Epithelial cell of proximal tubule (primary cell): ENCODE measurements around the gene AGAP3. TPM values are rescaled to one million over a fixed set of nuclear protein-coding genes. Genes with fewer than 3 reads are reported as not detected.

ENCODE experiments used
- DNase-seq: peaks from one replicate; pipeline ENCODE4 v3.0.0-alpha.2; 2011; ENCODE audit warnings: low read depth
- H3K4me3 ChIP-seq: 2 replicates; pipeline ENCODE4 v1.5.1; 2011; ENCODE audit warnings: low read depth, mild to moderate bottlenecking, low read length
- CTCF ChIP-seq: conservative IDR thresholded peaks from 2 replicates; pipeline ENCODE4 v1.5.1; 2012; ENCODE audit warnings: low read depth, mild to moderate bottlenecking, low read length
- total RNA-seq: library from RNA; depleted of rRNA; stranded (reverse); fragments of >200 nt; gene quantifications from 2 replicates; pipeline ENCODE4 v1.2.3, GENCODE V29; 2015

The AGAP3 gene
- total RNA-seq, 1 donor from 2014 or later: 60.1 TPM

- TF ChIP-seq CTCF: no peak
- DNase-seq: no peak
- H3K4me3 ChIP-seq: no peak overlapping the region
Measured at GRCh38 chr7:151068069-151068773, 18.1 kb upstream of the AGAP3 start.

- TF ChIP-seq CTCF: no peak
- H3K4me3 ChIP-seq: no peak overlapping the region
- no peak for DNase-seq
Measured at GRCh38 chr7:151069841-151070573, 16.3 kb upstream of the AGAP3 start.

GRCh38 chr7:151070574-151070960 lies 15.7 kb upstream of the AGAP3 start:
- no peak overlapping the region for H3K4me3 ChIP-seq
- no peak for DNase-seq
- TF ChIP-seq CTCF: no peak

- no peak overlapping the region for H3K4me3 ChIP-seq
- no peak for TF ChIP-seq CTCF
- DNase-seq: no peak
Measured at GRCh38 chr7:151071032-151071866, 15.0 kb upstream of the AGAP3 start.

- no peak for TF ChIP-seq CTCF
- DNase-seq: no peak
- no peak overlapping the region for H3K4me3 ChIP-seq
Measured at GRCh38 chr7:151073990-151074389, 12.3 kb upstream of the AGAP3 start.

GRCh38 chr7:151074817-151075661 lies 11.2 kb upstream of the AGAP3 start:
- no peak for DNase-seq
- TF ChIP-seq CTCF: no peak
- H3K4me3 ChIP-seq: no peak overlapping the region
